ENCODE measurements around the gene UBR4. TPM values are rescaled to one million over a fixed set of nuclear protein-coding genes. Genes with fewer than 3 reads are reported as not detected.
A peak's percentile ranks its signal among the peaks of the same experiment; 100 is the strongest.

UBR4 gene
- total and polyA plus RNA-seq, 3 donors from 2014 or later, result 301 to 708 (median 613) TPM

DNA sequence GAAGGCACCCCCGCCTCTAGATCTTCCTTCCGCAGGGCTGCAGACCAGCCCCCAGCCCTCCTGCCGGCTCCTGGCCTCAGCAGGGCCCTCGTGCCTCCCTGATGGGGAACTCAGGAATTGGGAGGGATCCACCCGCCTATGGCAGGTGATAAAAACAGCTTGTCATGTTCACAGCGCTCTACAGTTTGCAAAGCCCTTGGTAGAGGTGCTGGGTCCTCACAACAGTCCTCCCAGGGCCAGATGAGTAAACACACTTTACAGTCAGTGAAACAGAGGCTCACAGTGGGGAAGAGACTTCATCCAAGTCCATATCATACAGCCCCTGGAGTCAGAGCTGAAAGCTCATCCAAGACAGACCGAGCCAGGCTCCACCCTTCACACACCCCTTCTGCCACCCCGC, 156.6 kb downstream of the UBR4 start:
- 77 to 81% methylated on average over 5 to 8 of the region's 8 CpGs for WGBS, 2 donors
- no peaks in the 10 kb centered on the region for H3K27me3 ChIP-seq

DNA sequence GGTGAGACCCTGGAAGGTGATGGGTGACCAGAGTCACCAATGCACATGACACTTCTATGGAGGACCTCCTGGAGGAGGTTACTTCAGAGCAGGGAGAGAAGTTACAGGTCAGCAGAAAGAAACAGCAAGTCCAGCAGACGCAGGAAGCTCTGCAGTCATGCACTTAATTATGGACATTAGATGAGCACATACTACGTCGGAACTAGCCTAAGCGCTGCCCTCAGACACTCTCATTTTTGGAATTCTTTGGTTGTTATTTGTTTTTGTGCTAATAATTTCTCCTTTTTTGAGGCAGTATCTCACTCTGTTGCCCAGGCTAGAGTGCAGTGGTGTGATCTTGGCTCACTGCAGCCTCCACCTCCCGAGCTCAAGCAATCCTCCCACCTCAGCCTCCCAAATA, 160.3 kb downstream of the UBR4 start:
- intact Hi-C loops (cut with DNase I; ENCODE audit: low total_unique reads), result no loop called here
- no peak for DNase-seq
- Histone ChIP-seq H3K27ac (no peak overlapping the region), H3K36me3 (ENCODE audit: low read depth, missing control alignments) (no peaks in the 10 kb centered on the region), H3K9me3 (no peaks in the 10 kb centered on the region), H3K4me1 (peaks cover 10% of the 10 kb centered on the region), H3K27me3 (no peaks in the 10 kb centered on the region), H3K4me3 (no peak overlapping the region)
- TF ChIP-seq, protein P1, sequence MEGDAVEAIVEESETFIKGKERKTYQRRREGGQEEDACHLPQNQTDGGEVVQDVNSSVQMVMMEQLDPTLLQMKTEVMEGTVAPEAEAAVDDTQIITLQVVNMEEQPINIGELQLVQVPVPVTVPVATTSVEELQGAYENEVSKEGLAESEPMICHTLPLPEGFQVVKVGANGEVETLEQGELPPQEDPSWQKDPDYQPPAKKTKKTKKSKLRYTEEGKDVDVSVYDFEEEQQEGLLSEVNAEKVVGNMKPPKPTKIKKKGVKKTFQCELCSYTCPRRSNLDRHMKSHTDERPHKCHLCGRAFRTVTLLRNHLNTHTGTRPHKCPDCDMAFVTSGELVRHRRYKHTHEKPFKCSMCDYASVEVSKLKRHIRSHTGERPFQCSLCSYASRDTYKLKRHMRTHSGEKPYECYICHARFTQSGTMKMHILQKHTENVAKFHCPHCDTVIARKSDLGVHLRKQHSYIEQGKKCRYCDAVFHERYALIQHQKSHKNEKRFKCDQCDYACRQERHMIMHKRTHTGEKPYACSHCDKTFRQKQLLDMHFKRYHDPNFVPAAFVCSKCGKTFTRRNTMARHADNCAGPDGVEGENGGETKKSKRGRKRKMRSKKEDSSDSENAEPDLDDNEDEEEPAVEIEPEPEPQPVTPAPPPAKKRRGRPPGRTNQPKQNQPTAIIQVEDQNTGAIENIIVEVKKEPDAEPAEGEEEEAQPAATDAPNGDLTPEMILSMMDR (IDR thresholded peaks at IDR 0.05), result no peak
- TF ChIP-seq POLR2A (IDR thresholded peaks at IDR 0.05), result no peak
- 54 to 62% methylated on average over 5 of the region's 5 CpGs for WGBS, 2 donors

More for the DNA sequence above, 156.6 kb downstream of the UBR4 start:
- DNase-seq, result no peak
- intact Hi-C loops (cut with DNase I; ENCODE audit: low total_unique reads), result no loop called here
- TF ChIP-seq, protein P1 (IDR thresholded peaks at IDR 0.05), result no peak
- TF ChIP-seq POLR2A (IDR thresholded peaks at IDR 0.05), result no peak
- Histone ChIP-seq H3K9me3 (no peaks in the 10 kb centered on the region), H3K36me3 (ENCODE audit: low read depth, missing control alignments) (no peaks in the 10 kb centered on the region), H3K4me1 (peaks cover 10% of the 10 kb centered on the region), H3K27ac (no peak overlapping the region), H3K4me3 (no peak overlapping the region)

DNA sequence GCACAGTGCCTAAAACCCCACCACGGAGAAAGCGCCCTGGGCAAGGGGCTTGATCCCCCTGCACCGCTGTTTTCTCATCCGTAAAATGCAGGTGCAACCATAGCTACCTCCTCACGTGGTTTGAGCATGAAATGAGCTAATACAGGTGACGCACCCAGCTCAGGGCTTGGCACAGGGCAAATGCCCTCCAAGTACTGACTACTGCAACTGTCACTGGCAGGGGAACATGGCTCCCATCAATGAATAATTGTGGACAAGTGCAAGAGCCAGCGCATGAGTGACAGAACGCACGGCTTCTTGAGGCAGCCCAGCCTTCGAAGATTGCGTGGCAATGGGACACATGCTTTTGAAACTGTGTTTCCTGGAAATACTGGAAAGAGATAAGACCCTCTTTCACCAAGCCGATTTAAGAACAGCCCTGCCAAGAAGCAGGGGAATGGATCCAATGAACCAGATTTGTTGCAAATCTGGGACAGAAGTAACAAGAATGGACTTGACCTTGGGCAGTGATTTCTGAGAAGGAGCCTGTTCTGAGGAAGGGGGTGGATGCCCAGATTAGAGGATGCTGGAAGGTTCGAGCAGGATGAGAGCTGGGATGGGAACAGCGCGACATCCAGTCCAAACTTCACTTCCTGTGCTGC, 160.8 kb downstream of the UBR4 start:
- peak; percentile 87 for DNase-seq
- Histone ChIP-seq H3K27me3 (no peaks in the 10 kb centered on the region), H3K27ac (no peak overlapping the region), H3K4me3 (no peak overlapping the region), H3K36me3 (ENCODE audit: low read depth, missing control alignments) (no peaks in the 10 kb centered on the region), H3K4me1 (peaks cover 10% of the 10 kb centered on the region), H3K9me3 (no peaks in the 10 kb centered on the region)
- no peak for TF ChIP-seq POLR2A (IDR thresholded peaks at IDR 0.05)
- TF ChIP-seq, protein P1 (IDR thresholded peaks at IDR 0.05), result no peak
- 47 to 50% methylated on average over 9 to 15 of the region's 15 CpGs for WGBS, 2 donors
- intact Hi-C loops (cut with DNase I; ENCODE audit: low total_unique reads), result no loop called here

DNA sequence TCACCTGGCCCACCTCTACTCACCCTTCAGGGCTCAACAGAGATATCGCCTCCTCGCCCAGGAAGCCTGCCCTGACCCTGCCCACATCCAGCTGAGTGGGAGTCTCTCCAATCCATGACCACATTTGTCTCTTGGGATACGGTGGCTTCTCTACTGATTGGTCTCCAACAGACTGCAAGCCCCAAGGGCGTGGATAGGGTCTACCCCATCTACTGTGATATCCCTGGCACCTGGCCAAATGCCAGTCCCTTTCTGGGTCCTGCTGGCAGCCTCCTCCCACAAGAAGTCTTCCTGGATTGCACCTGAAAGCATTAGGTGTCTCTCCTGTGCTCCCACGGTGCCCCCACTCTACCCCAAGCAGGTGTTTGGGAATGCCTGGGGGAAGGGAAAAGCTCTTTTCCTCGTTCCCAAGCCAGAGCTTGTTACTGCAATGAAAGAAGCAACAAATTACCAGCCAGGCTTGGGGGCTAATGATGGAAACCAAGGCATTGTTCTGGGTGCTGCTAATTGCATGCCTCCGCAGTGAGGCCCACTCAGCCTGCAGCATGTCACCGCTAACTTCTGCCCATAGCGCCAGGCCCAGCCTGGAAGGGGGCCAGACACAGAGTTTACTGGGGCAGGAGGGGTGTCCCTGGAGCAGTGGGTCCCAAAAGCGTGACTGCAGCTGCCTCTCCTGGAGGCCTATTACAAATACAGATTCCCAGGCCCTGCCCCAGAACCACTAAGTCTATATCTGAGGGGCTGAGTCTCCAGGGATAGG, 162.9 kb downstream of the UBR4 start:
- Histone ChIP-seq H3K27ac (no peak overlapping the region), H3K9me3 (no peaks in the 10 kb centered on the region), H3K4me1 (peaks cover 10% of the 10 kb centered on the region), H3K4me3 (no peak overlapping the region), H3K36me3 (ENCODE audit: low read depth, missing control alignments) (no peaks in the 10 kb centered on the region), H3K27me3 (no peaks in the 10 kb centered on the region)
- WGBS, 2 donors, result 91 to 92% methylated on average over 8 to 10 of the region's 10 CpGs
- DNase-seq, result no peak
- TF ChIP-seq, protein P1 (IDR thresholded peaks at IDR 0.05), result no peak
- no peak for TF ChIP-seq POLR2A (IDR thresholded peaks at IDR 0.05)
- intact Hi-C loops (cut with DNase I; ENCODE audit: low total_unique reads), result no loop called here
